Epithelial cell of proximal tubule (primary cell): ENCODE measurements around the gene POR. TPM values are rescaled to one million over a fixed set of nuclear protein-coding genes. Genes with fewer than 3 reads are reported as not detected.
"Not testable (repeated sequence)": the region's sequence is repeated elsewhere in the genome, so short reads cannot be mapped to it uniquely, and the experiment has no call there.

Experiments
- DNase-seq: peaks from one replicate; pipeline ENCODE4 v3.0.0-alpha.2; 2011; ENCODE audit warnings: low read depth
- H3K4me3 ChIP-seq: 2 replicates; pipeline ENCODE4 v1.5.1; 2011; ENCODE audit warnings: low read depth, mild to moderate bottlenecking, low read length
- CTCF ChIP-seq: conservative IDR thresholded peaks from 2 replicates; pipeline ENCODE4 v1.5.1; 2012; ENCODE audit warnings: low read depth, mild to moderate bottlenecking, low read length
- total RNA-seq: library from RNA; depleted of rRNA; stranded (reverse); fragments of >200 nt; gene quantifications from 2 replicates; pipeline ENCODE4 v1.2.3, GENCODE V29; 2015

POR gene
- total RNA-seq, 1 donor from 2014 or later: 83.0 TPM

- no peak for DNase-seq
- no peak for TF ChIP-seq CTCF
- no peak overlapping the region for H3K4me3 ChIP-seq
Measured at GRCh38 chr7:75896803-75897327, 18.1 kb upstream of the POR start.

- no peak for DNase-seq
- no peak overlapping the region for H3K4me3 ChIP-seq
- TF ChIP-seq CTCF: no peak
Measured at GRCh38 chr7:75900617-75901315, 14.2 kb upstream of the POR start.

GRCh38 chr7:75905785-75906604 is 9.0 kb upstream of the POR start:
- H3K4me3 ChIP-seq: no peak overlapping the region
- peak; percentile 7 for TF ChIP-seq CTCF
- peak; percentile 86 for DNase-seq

- H3K4me3 ChIP-seq: no peak overlapping the region
- no peak for DNase-seq
- TF ChIP-seq CTCF: no peak
Measured at GRCh38 chr7:75906991-75907667, 7.8 kb upstream of the POR start.

GRCh38 chr7:75907668-75908039 is 7.3 kb upstream of the POR start:
- not testable (repeated sequence) for DNase-seq, H3K4me3 ChIP-seq

- no peak for TF ChIP-seq CTCF
- DNase-seq: no peak
- no peak overlapping the region for H3K4me3 ChIP-seq
Measured at GRCh38 chr7:75909521-75910132, 5.3 kb upstream of the POR start.

- DNase-seq: not testable (repeated sequence)
Measured at GRCh38 chr7:75911186-75911585, 3.8 kb upstream of the POR start.

More at GRCh38 chr7:75911186-75911585, 3.8 kb upstream of the POR start:
- H3K4me3 ChIP-seq: not testable (repeated sequence)
